CD4-positive, CD25-positive, alpha-beta regulatory T cell (primary cell): ENCODE data around the gene ABCC1. TPM values are rescaled to one million over a fixed set of nuclear protein-coding genes. Genes with fewer than 3 reads are reported as not detected.

Experiments used
- ATAC-seq, 2 donors: fragments of 150-1000 bp; cut with Tn5 transposase; one replicate each; pipeline ENCODE4 v1.10.0; 2021; ENCODE audit warnings: low read depth in 2 of 2, moderate number of reproducible peaks in 2 of 2, moderate library complexity in 1 of 2
- DNase-seq, 3 donors: peaks; one replicate each; pipeline versions ENCODE4 v3.0.0 to v3.0.0-alpha.2; 2012 to 2022; ENCODE audit warnings: mixed read lengths in 1 of 3
- H3K27ac ChIP-seq: one replicate; pipeline ENCODE4 v1.7.0; 2013; ENCODE audit warnings: mild to moderate bottlenecking, low read length; ENCODE audit not compliant: insufficient read depth, poor library complexity, severe bottlenecking
- H3K27me3 ChIP-seq: one replicate; pipeline ENCODE4 v1.7.0; 2013; ENCODE audit warnings: low read length; ENCODE audit not compliant: control insufficient read depth, insufficient read depth
- H3K36me3 ChIP-seq: one replicate; pipeline ENCODE4 v1.7.0; 2013; ENCODE audit warnings: mild to moderate bottlenecking, low read length, moderate library complexity; ENCODE audit not compliant: control insufficient read depth, insufficient read depth
- H3K4me1 ChIP-seq: 2 replicates; pipeline ENCODE4 v1.7.0; 2013; ENCODE audit warnings: mild to moderate bottlenecking, low read length; ENCODE audit not compliant: insufficient read depth, control insufficient read depth, poor library complexity, severe bottlenecking
- H3K4me3 ChIP-seq: one replicate; pipeline ENCODE4 v1.7.0; 2013; ENCODE audit warnings: low read depth, mild to moderate bottlenecking, low read length, moderate library complexity
- H3K9me3 ChIP-seq, 2 experiments: 1 replicate in 1 of 2; 2 replicates in 1 of 2; pipeline ENCODE4 v1.7.0; 2013; ENCODE audit warnings: low read length in 2 of 2, mild to moderate bottlenecking in 1 of 2, moderate library complexity in 1 of 2; ENCODE audit not compliant: control insufficient read depth in 2 of 2
- H3K27ac Mint-ChIP-seq, 3 donors: one replicate each; pipeline ENCODE4 v1.8.0; 2020 to 2022; ENCODE audit warnings: mild to moderate bottlenecking in 3 of 3, mixed read lengths in 3 of 3, moderate library complexity in 2 of 3
- H3K27me3 Mint-ChIP-seq: one replicate; pipeline ENCODE4 v1.8.0; 2022; ENCODE audit warnings: mild to moderate bottlenecking, mixed read lengths
- H3K36me3 Mint-ChIP-seq: one replicate; pipeline ENCODE4 v1.8.0; 2020; ENCODE audit warnings: mixed read lengths
- H3K4me1 Mint-ChIP-seq, 4 donors: one replicate each; pipeline ENCODE4 v1.8.0; 2020 to 2022; ENCODE audit warnings: mixed read lengths in 4 of 4, mild to moderate bottlenecking in 1 of 4
- H3K4me3 Mint-ChIP-seq, 4 donors: one replicate each; pipeline ENCODE4 v1.8.0; 2020 to 2022; ENCODE audit warnings: mild to moderate bottlenecking in 4 of 4, mixed read lengths in 4 of 4, moderate library complexity in 3 of 4
- H3K9me3 Mint-ChIP-seq, 7 donors: one replicate each; pipeline ENCODE4 v1.8.0; 2020 to 2022; ENCODE audit warnings: mixed read lengths in 7 of 7, mild to moderate bottlenecking in 3 of 7, moderate library complexity in 2 of 7
- polyA plus RNA-seq, 4 donors: library from polyadenylated mRNA; unstranded; fragments of 300-500 nt; fragmentation: Illumina TruSeq; gene quantifications; one replicate each; pipeline ENCODE4 v1.2.3, GENCODE V29; 2021
- total RNA-seq: library from RNA; stranded (reverse); gene quantifications from one replicate; pipeline ENCODE4 v1.2.3, GENCODE V29; 2022

The ABCC1 gene
- total and polyA plus RNA-seq, 5 donors from 2014 or later, result 6.9 to 103 (median 8.7) TPM

DNA sequence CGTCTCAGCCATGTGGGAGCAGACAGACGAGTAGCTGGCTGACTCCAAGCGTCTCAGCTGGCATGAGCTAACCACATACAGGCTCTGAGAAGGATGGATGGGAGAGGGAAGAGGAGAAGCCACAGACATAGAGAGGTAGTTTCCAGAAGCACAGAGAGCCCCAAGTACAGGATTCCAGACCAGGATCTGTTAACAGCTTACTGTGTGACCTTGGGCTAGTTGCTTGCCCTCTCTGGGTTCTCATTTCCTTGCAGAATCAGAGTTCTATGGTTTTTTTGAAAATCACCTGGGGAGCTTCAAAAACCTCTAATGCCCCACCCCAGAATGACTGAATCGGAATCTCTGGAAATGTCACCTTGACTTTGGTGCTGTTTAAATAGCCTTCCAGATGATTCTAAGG lies 213.7 kb downstream of the ABCC1 start:
- Histone ChIP-seq H3K27me3 (no peaks in the 10 kb centered on the region), H3K4me1 (no peaks in the 10 kb centered on the region), H3K9me3 (peaks cover 13 to 22% of the 10 kb centered on the region in 2 experiments), H3K27ac (no peak overlapping the region), H3K36me3 (no peaks in the 10 kb centered on the region), H3K4me3 (no peak overlapping the region)
- no peak overlapping the region for H3K27ac Mint-ChIP-seq
- ATAC-seq, result no peak
- no peaks in the 10 kb centered on the region for H3K4me1 Mint-ChIP-seq
- DNase-seq, result no peak
- H3K4me3 Mint-ChIP-seq, result no peak overlapping the region
- H3K36me3 Mint-ChIP-seq, result peaks cover 3% of the 10 kb centered on the region
- peaks cover 3 to 22% (median 7%) of the 10 kb centered on the region in 7 donors for H3K9me3 Mint-ChIP-seq
- H3K27me3 Mint-ChIP-seq, result peaks cover 4% of the 10 kb centered on the region

GRCh38 chr16:16163571-16163970 lies 214.2 kb downstream of the ABCC1 start:
- H3K9me3 Mint-ChIP-seq, result peaks cover 2 to 18% (median 4%) of the 10 kb centered on the region in 7 donors
- no peak overlapping the region for H3K4me3 Mint-ChIP-seq

GRCh38 chr16:16164243-16164642 lies 214.8 kb downstream of the ABCC1 start:
- ATAC-seq, result no peak
- Histone ChIP-seq H3K36me3 (no peaks in the 10 kb centered on the region), H3K27me3 (no peaks in the 10 kb centered on the region), H3K4me1 (no peaks in the 10 kb centered on the region), H3K27ac (no peak overlapping the region), H3K9me3 (peaks cover 3 to 11% of the 10 kb centered on the region in 2 experiments), H3K4me3 (no peak overlapping the region)
- Mint-ChIP-seq H3K9me3 (peaks cover 0 to 12% (median 2%) of the 10 kb centered on the region in 7 donors), H3K27ac (no peak overlapping the region), H3K36me3 (peaks cover 3% of the 10 kb centered on the region), H3K27me3 (peaks cover 4% of the 10 kb centered on the region), H3K4me1 (no peaks in the 10 kb centered on the region), H3K4me3 (no peak overlapping the region)
- DNase-seq, result no peak

More at GRCh38 chr16:16163571-16163970, 214.2 kb downstream of the ABCC1 start:
- Histone ChIP-seq H3K4me1 (no peaks in the 10 kb centered on the region), H3K27ac (no peak overlapping the region), H3K36me3 (no peaks in the 10 kb centered on the region), H3K9me3 (peaks cover 8 to 18% of the 10 kb centered on the region in 2 experiments), H3K27me3 (no peaks in the 10 kb centered on the region), H3K4me3 (no peak overlapping the region)
- ATAC-seq (no peak), DNase-seq (no peak)
- peaks cover 3% of the 10 kb centered on the region for H3K36me3 Mint-ChIP-seq
- no peaks in the 10 kb centered on the region for H3K4me1 Mint-ChIP-seq
- peaks cover 4% of the 10 kb centered on the region for H3K27me3 Mint-ChIP-seq
- no peak overlapping the region for H3K27ac Mint-ChIP-seq

GRCh38 chr16:16166085-16166484 lies 216.7 kb downstream of the ABCC1 start:
- no peak overlapping the region for H3K27ac ChIP-seq
- Mint-ChIP-seq H3K36me3 (no peaks in the 10 kb centered on the region), H3K4me3 (no peak overlapping the region), H3K27ac (no peak overlapping the region), H3K4me1 (no peaks in the 10 kb centered on the region), H3K27me3 (peaks cover 4% of the 10 kb centered on the region), H3K9me3 (peaks cover 0 to 4% (median 0%) of the 10 kb centered on the region in 7 donors)
- H3K4me1 ChIP-seq, result no peaks in the 10 kb centered on the region
- no peak for ATAC-seq
- H3K9me3 ChIP-seq, result no peaks in the 10 kb centered on the region
- no peaks in the 10 kb centered on the region for H3K27me3 ChIP-seq
- no peak overlapping the region for H3K4me3 ChIP-seq
- no peaks in the 10 kb centered on the region for H3K36me3 ChIP-seq
- no peak for DNase-seq

DNA sequence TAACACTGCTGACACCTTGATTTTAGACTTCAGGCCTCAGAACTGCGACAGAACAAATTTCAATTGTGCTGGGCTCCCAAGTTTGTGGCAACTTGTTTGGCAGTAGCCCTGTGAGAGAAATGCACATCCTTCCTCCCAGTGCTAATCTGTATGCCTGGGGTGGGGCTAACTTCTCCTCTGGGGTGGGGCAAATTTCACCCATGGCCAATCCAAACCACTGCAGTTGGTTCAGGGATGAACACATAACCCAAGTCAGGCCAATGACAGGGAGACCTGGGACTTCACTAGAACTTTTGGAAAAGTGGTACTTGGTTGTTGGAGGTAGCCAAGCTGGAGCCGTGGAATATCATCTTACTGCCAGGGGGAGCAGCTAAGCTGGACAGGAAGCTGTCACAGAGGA lies 217.5 kb downstream of the ABCC1 start:
- Histone ChIP-seq H3K9me3 (no peaks in the 10 kb centered on the region), H3K27me3 (no peaks in the 10 kb centered on the region), H3K27ac (no peak overlapping the region), H3K36me3 (no peaks in the 10 kb centered on the region), H3K4me1 (no peaks in the 10 kb centered on the region), H3K4me3 (no peak overlapping the region)
- H3K27ac Mint-ChIP-seq, result no peak overlapping the region
- no peak overlapping the region for H3K4me3 Mint-ChIP-seq
- no peak for DNase-seq
- peaks cover 4% of the 10 kb centered on the region for H3K27me3 Mint-ChIP-seq
- H3K9me3 Mint-ChIP-seq, result peaks cover 0 to 3% (median 0%) of the 10 kb centered on the region in 7 donors
- no peaks in the 10 kb centered on the region for H3K4me1 Mint-ChIP-seq
- ATAC-seq, result no peak
- H3K36me3 Mint-ChIP-seq, result no peaks in the 10 kb centered on the region

DNA sequence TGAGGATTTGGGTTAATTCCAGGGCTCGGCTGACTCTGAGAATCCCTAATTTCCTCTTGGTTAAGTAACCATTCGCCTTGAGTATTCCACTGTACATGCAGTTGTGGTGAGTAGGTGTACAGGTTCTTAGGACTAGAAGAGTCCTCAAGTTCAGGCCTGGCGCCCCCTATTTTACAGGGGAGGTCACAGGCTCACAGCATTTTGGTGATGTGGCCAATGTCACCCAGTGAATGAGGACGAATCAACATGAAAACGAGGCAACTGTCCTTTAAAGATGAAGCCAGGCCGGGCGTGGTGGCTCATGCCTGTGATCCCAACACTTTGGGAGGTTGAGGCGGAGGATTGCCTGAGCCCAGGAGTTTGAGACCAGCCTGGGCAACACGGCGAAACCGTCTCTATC lies 218.5 kb downstream of the ABCC1 start:
- no peak for ATAC-seq
- Mint-ChIP-seq H3K27ac (no peak overlapping the region), H3K4me3 (no peak overlapping the region), H3K9me3 (peaks cover 0 to 2% (median 0%) of the 10 kb centered on the region in 7 donors), H3K36me3 (no peaks in the 10 kb centered on the region), H3K4me1 (no peaks in the 10 kb centered on the region), H3K27me3 (peaks cover 2% of the 10 kb centered on the region)
- no peak for DNase-seq
- Histone ChIP-seq H3K9me3 (no peaks in the 10 kb centered on the region), H3K27me3 (no peaks in the 10 kb centered on the region), H3K36me3 (no peaks in the 10 kb centered on the region), H3K4me3 (no peak overlapping the region), H3K27ac (no peak overlapping the region), H3K4me1 (no peaks in the 10 kb centered on the region)

DNA sequence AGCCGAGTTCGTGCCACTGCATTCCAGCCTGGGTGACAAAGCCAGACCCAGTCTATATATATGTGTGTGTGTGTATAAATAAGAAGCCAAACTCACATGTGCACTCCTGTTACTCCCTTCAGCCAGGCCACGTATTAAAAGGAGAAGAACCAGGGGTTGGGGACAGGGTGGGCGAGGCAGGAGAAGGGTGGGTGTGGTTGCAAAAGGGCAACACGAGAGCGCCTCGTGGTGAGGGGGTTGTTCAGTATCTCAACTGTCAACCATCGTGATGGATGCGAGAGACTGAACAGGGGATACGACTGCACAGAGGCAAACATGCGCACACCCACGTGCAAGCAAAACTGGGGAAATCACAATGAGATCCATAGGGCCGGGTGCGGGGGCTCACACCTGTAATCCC lies 219.0 kb downstream of the ABCC1 start:
- Mint-ChIP-seq H3K9me3 (peaks cover 0 to 3% (median 0%) of the 10 kb centered on the region in 7 donors), H3K27ac (no peak overlapping the region), H3K4me3 (no peak overlapping the region), H3K4me1 (no peaks in the 10 kb centered on the region), H3K36me3 (no peaks in the 10 kb centered on the region), H3K27me3 (no peaks in the 10 kb centered on the region)
- ATAC-seq (no peak), DNase-seq (no peak)
- no peaks in the 10 kb centered on the region for H3K9me3 ChIP-seq
- no peak overlapping the region for H3K27ac ChIP-seq
- no peaks in the 10 kb centered on the region for H3K36me3 ChIP-seq
- H3K4me1 ChIP-seq, result no peaks in the 10 kb centered on the region
- H3K4me3 ChIP-seq, result no peak overlapping the region
- no peaks in the 10 kb centered on the region for H3K27me3 ChIP-seq

DNA sequence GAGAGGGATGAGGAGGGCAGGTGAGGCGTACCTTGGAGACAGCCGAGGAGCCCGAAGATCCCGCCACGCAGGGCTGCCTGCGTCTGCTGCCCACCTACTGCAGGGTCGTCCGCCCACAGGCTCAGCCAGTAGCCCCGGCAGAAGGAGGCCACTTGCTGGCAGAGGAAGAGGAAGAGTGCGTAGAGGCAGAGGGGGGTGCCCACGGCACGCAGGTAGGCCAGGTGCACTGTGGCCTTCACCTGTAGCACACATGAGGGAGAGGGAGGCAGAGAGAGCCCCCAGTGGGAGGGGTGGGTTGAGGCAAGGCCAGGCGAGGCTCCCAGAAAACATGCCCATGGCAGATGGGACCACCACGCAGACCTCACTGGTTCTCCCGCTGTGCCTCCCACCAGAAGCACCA lies 220.2 kb downstream of the ABCC1 start:
- no peaks in the 10 kb centered on the region for H3K36me3 Mint-ChIP-seq
- no peak overlapping the region for H3K4me3 Mint-ChIP-seq
- no peaks in the 10 kb centered on the region for H3K4me1 ChIP-seq
- H3K27ac Mint-ChIP-seq, result no peak overlapping the region
- ATAC-seq (no peak), DNase-seq (no peak)
- peaks cover 0 to 3% (median 0%) of the 10 kb centered on the region in 7 donors for H3K9me3 Mint-ChIP-seq
- H3K4me1 Mint-ChIP-seq, result no peaks in the 10 kb centered on the region
- no peak overlapping the region for H3K27ac ChIP-seq
- no peaks in the 10 kb centered on the region for H3K36me3 ChIP-seq
- H3K27me3 ChIP-seq, result no peaks in the 10 kb centered on the region
- no peaks in the 10 kb centered on the region for H3K9me3 ChIP-seq
- H3K27me3 Mint-ChIP-seq, result no peaks in the 10 kb centered on the region
- H3K4me3 ChIP-seq, result no peak overlapping the region
